Stimulated activated CD8-positive, alpha-beta memory T cell treated with anti-CD3 and anti-CD28 coated beads, Interleukin-7, amount 100 ng/mL, for 48 hours (primary cell): ENCODE measurements around the gene CAMKK1.

Source experiments
- DNase-seq, 2 donors: peaks; one replicate each; pipeline ENCODE4 v3.0.0-alpha.2; 2020; ENCODE audit warnings: low read depth in 1 of 2; ENCODE audit errors: extremely low read depth in 1 of 2

The CAMKK1 gene

GRCh38 chr17:3815122-3815521, 77.7 kb downstream of the CAMKK1 start:
- DNase-seq = no peak

GRCh38 chr17:3814361-3814760, 78.5 kb downstream of the CAMKK1 start:
- DNase-seq = no peak

- no peak for DNase-seq
Measured at GRCh38 chr17:3813171-3813570, 79.7 kb downstream of the CAMKK1 start.

GRCh38 chr17:3812771-3813170, 80.1 kb downstream of the CAMKK1 start:
- DNase-seq = no peak

- DNase-seq = no peak
Measured at GRCh38 chr17:3812284-3812683, 80.6 kb downstream of the CAMKK1 start.
